Endothelial cell of umbilical vein (primary cell): ENCODE results near the gene MCTP2. TPM values are rescaled to one million over a fixed set of nuclear protein-coding genes. Genes with fewer than 3 reads are reported as not detected.

Source experiments
- BruUV-seq: library from RNA; stranded (reverse); fragments of 400-500 nt; replicated peaks from 2 replicates; lab custom pipeline; 2021; lab: Mats Ljungman, UMichigan
- CTCF ChIA-PET: fragments of 300-600, 350-600 bp; sonication (Branson Sonifier 250); formaldehyde crosslinking; loops from one replicate; lab custom pipeline; 2021; ENCODE audit warnings: antibody characterized with exemption, inconsistent platforms; lab: Charles Lee
- POLR2A ChIA-PET: fragments of 300-600, 350-600 bp; sonication (Branson Sonifier 250); formaldehyde crosslinking; loops from one replicate; lab custom pipeline; 2021; ENCODE audit warnings: antibody characterized with exemption, inconsistent platforms; lab: Charles Lee
- DNase-seq: peaks from one replicate; pipeline ENCODE4 v3.0.0-alpha.2; 2011; ENCODE audit warnings: low read depth, low spot score
- FAIRE-seq: peaks from 2 replicates; lab custom pipeline; 2011; peaks lifted over from hg19 to GRCh38; lab: Jason Lieb, UNC
- H2AFZ ChIP-seq: 2 replicates; pipeline ENCODE4 v1.6.0; 2012; ENCODE audit warnings: low read depth, low read length, control low read depth, inconsistent platforms
- H3K27ac ChIP-seq: 2 replicates; pipeline ENCODE4 v1.5.1; 2011; ENCODE audit warnings: low read depth, mild to moderate bottlenecking, control low read depth, low read length, moderate library complexity; ENCODE audit not compliant: insufficient read depth
- H3K27me3 ChIP-seq, 2 experiments: 2 replicates each; pipeline versions ENCODE4 v1.6.0 to v1.6.1; 2011; ENCODE audit warnings: low read length in 2 of 2, mixed read lengths in 1 of 2; ENCODE audit not compliant: control insufficient read depth in 2 of 2, insufficient read depth in 2 of 2
- H3K36me3 ChIP-seq, 2 experiments: 2 replicates in 1 of 2; 3 replicates in 1 of 2; pipeline ENCODE4 v1.5.1; 2011; ENCODE audit warnings: low read length in 2 of 2, mild to moderate bottlenecking in 1 of 2, moderate library complexity in 1 of 2; ENCODE audit not compliant: control insufficient read depth in 2 of 2, insufficient read depth in 2 of 2; ENCODE audit errors: extremely low read depth in 1 of 2
- H3K4me1 ChIP-seq: 3 replicates; pipeline ENCODE4 v1.5.1; 2011; ENCODE audit warnings: mild to moderate bottlenecking, low read length; ENCODE audit not compliant: control insufficient read depth, insufficient read depth; ENCODE audit errors: extremely low read depth
- H3K4me2 ChIP-seq: 2 replicates; pipeline ENCODE4 v1.6.1; 2011; ENCODE audit warnings: low read length, control low read depth, mixed read lengths; ENCODE audit not compliant: insufficient read depth
- H3K4me3 ChIP-seq, 3 experiments: fragments of 200-600 bp in 1 of 3; sonication (generic), shearing (Covaris generic) in 1 of 3; replicated peaks in 1 of 3; 2 replicates each; pipeline ENCODE4 v1.5.1; 2011 to 2016; ENCODE audit warnings: control low read depth in 3 of 3, low read length in 3 of 3, mild to moderate bottlenecking in 2 of 3, inconsistent platforms in 1 of 3, low read depth in 1 of 3, moderate library complexity in 1 of 3; ENCODE audit not compliant: insufficient read depth in 1 of 3
- H3K79me2 ChIP-seq: 2 replicates; pipeline ENCODE4 v1.6.0; 2012; ENCODE audit warnings: low read length, inconsistent platforms; ENCODE audit not compliant: control insufficient read depth, insufficient read depth
- H3K9ac ChIP-seq: replicated peaks from 2 replicates; pipeline ENCODE3; 2011; ENCODE audit warnings: low read length, control low read depth; ENCODE audit not compliant: insufficient read depth; ENCODE audit errors: extremely low read depth
- H3K9me1 ChIP-seq: replicated peaks from 3 replicates; pipeline ENCODE4 v1.6.0; 2011; ENCODE audit warnings: mild to moderate bottlenecking, low read length; ENCODE audit not compliant: control insufficient read depth, insufficient read depth; ENCODE audit errors: extremely low read depth
- H3K9me3 ChIP-seq: replicated peaks from 2 replicates; pipeline ENCODE4 v1.5.1; 2012; ENCODE audit warnings: low read length, inconsistent platforms; ENCODE audit not compliant: control insufficient read depth, insufficient read depth
- H4K20me1 ChIP-seq: replicated peaks from 2 replicates; pipeline ENCODE3; 2011; ENCODE audit warnings: mild to moderate bottlenecking, low read length; ENCODE audit not compliant: control insufficient read depth, insufficient read depth; ENCODE audit errors: extremely low read depth
- EZH2 ChIP-seq: IDR thresholded peaks from 2 replicates; pipeline ENCODE4 v1.6.1; 2012; ENCODE audit warnings: borderline replicate concordance, low read depth, mild to moderate bottlenecking, moderate library complexity, low read length, inconsistent platforms; ENCODE audit not compliant: severe bottlenecking
- FOS ChIP-seq: IDR thresholded peaks from 2 replicates; pipeline ENCODE4 v1.6.1; 2011; ENCODE audit warnings: mild to moderate bottlenecking, low read length, moderate library complexity, borderline replicate concordance; ENCODE audit not compliant: insufficient read depth
- GATA2 ChIP-seq: IDR thresholded peaks from 2 replicates; pipeline ENCODE4 v1.7.0; 2011; ENCODE audit warnings: low read depth, mild to moderate bottlenecking, moderate library complexity, mixed read lengths, low read length; ENCODE audit not compliant: insufficient read length, insufficient read depth
- JUN ChIP-seq: IDR thresholded peaks from 2 replicates; pipeline ENCODE4 v1.6.1; 2011; ENCODE audit warnings: borderline replicate concordance, low read depth; ENCODE audit not compliant: insufficient read length, insufficient read depth
- MYC ChIP-seq: IDR thresholded peaks from one replicate; pipeline ENCODE4 v1.6.1; 2011; ENCODE audit warnings: mild to moderate bottlenecking, low read depth, low read length
- POLR2A ChIP-seq: IDR thresholded peaks from 2 replicates; pipeline ENCODE4 v1.6.1; 2012; ENCODE audit warnings: low read depth, mild to moderate bottlenecking, control low read depth, low read length
- POLR2AphosphoS5 ChIP-seq: IDR thresholded peaks from 2 replicates; pipeline ENCODE4 v1.6.1; 2012; ENCODE audit warnings: low read depth, mild to moderate bottlenecking, control low read depth, low read length, moderate library complexity; ENCODE audit not compliant: insufficient read depth
- dilution Hi-C: fragments of 300-500 bp; cut with MboI; formaldehyde crosslinking; loops from one replicate; pipeline ENCODE4 v1.15.0; 2019; ENCODE audit warnings: low sequenced_read_pairs; ENCODE audit not compliant: extremely low pct_ligation_motif_present
- intact Hi-C: fragments of 100-400 bp; cut with micrococcal nuclease; formaldehyde crosslinking; loops from one replicate; pipeline ENCODE4 v1.10.0; 2022
- polyA plus RNA-seq, 4 experiments: library from polyadenylated mRNA; depleted of rRNA in 3 of 4; stranded (reverse) in 3 of 4; unstranded in 1 of 4; fragments of >200 nt; gene quantifications; 2 replicates each; pipeline versions ENCODE4 v1.2.1 to v1.2.3, GENCODE V29; 2011 to 2012; ENCODE audit warnings: missing spikeins in 1 of 4
- total RNA-seq: library from RNA; stranded (reverse); gene quantifications from 2 replicates; pipeline ENCODE4 v1.2.3, GENCODE V29; 2021
- TF ChIP-seq, protein P1 (sequence below), 2 donors: IDR thresholded peaks; 1 replicate in 1 of 2; 2 replicates in 1 of 2; pipeline ENCODE4 v1.5.1; 2011; ENCODE audit warnings: low read length in 2 of 2, mild to moderate bottlenecking in 2 of 2, moderate library complexity in 2 of 2, control low read depth in 1 of 2, inconsistent platforms in 1 of 2, low read depth in 1 of 2; ENCODE audit not compliant: insufficient read depth in 1 of 2; ENCODE audit errors: extremely low read depth in 1 of 2
- TF ChIP-seq, protein P2 (sequence below): IDR thresholded peaks from 2 replicates; pipeline ENCODE4 v1.6.1; 2011; ENCODE audit not compliant: insufficient read depth, insufficient read length

Gene MCTP2
- total and polyA plus RNA-seq, 2 donors (not counting 3 experiments of a cell fraction or from before 2014, with no cell fraction given): 0.01 to 0.75 TPM

DNA sequence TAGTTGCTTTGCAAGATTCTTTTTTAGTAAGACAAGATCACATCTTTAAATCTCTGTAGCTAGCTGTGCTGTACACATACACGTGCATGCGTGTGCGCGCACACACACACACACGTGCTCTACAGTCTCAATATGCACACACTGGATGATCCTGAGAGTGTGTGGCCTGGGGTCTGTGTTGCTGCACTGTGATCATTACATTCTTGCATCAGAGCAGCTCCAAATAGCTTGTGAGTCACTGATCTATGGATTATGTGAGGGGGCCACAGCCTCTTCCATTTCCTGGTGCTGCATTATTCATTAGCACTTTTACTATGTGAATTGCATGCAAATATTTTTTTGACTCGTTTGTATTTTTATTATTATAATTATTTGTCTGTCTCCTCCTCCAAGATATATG lies 34.6 kb downstream of the MCTP2 start:
- H3K4me3 ChIP-seq: no peak overlapping the region
- no peaks in the 10 kb centered on the region for H3K27me3 ChIP-seq
- intact Hi-C loops (no loop called here), dilution Hi-C loops (no loop called here)
- DNase-seq (no peak), FAIRE-seq (no peak)
- no peaks in the 10 kb centered on the region for H3K79me2 ChIP-seq
- CTCF ChIA-PET: no interaction called here
- no peaks in the 10 kb centered on the region for H4K20me1 ChIP-seq
- POLR2A ChIA-PET: no interaction called here
- no TSS peak for BruUV-seq
- H3K4me1 ChIP-seq: no peaks in the 10 kb centered on the region
- no peak overlapping the region for H3K9ac ChIP-seq
- H2AFZ ChIP-seq: no peak overlapping the region
- H3K36me3 ChIP-seq: no peaks in the 10 kb centered on the region
- H3K27ac ChIP-seq: no peak overlapping the region
- no peak for TF ChIP-seq POLR2A
- TF ChIP-seq POLR2AphosphoS5: no peak
- no peak for TF ChIP-seq FOS
- TF ChIP-seq JUN: no peak
- TF ChIP-seq, protein P1, sequence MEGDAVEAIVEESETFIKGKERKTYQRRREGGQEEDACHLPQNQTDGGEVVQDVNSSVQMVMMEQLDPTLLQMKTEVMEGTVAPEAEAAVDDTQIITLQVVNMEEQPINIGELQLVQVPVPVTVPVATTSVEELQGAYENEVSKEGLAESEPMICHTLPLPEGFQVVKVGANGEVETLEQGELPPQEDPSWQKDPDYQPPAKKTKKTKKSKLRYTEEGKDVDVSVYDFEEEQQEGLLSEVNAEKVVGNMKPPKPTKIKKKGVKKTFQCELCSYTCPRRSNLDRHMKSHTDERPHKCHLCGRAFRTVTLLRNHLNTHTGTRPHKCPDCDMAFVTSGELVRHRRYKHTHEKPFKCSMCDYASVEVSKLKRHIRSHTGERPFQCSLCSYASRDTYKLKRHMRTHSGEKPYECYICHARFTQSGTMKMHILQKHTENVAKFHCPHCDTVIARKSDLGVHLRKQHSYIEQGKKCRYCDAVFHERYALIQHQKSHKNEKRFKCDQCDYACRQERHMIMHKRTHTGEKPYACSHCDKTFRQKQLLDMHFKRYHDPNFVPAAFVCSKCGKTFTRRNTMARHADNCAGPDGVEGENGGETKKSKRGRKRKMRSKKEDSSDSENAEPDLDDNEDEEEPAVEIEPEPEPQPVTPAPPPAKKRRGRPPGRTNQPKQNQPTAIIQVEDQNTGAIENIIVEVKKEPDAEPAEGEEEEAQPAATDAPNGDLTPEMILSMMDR (IDR thresholded peaks at IDR 0.05; ENCODE audit: extremely low read depth in 1 of 2, insufficient read depth in 1 of 2, low read depth in 1 of 2, low read length in 2 of 2): no peak
- TF ChIP-seq EZH2: no peak
- no peak for TF ChIP-seq GATA2
- TF ChIP-seq, protein P2, sequence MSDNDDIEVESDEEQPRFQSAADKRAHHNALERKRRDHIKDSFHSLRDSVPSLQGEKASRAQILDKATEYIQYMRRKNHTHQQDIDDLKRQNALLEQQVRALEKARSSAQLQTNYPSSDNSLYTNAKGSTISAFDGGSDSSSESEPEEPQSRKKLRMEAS: no peak
- no peak for TF ChIP-seq MYC
- H3K9me1 ChIP-seq: no peaks in the 10 kb centered on the region
- H3K4me2 ChIP-seq: no peak overlapping the region
- no peaks in the 10 kb centered on the region for H3K9me3 ChIP-seq
